Neuronal stem cell (in vitro differentiated cells): ENCODE measurements around the gene FOXF2.

ENCODE experiments used
- DNase-seq: peaks from one replicate; pipeline ENCODE4 v3.0.0-alpha.2; 2013; ENCODE audit warnings: low spot score
- H2AFZ ChIP-seq: one replicate; pipeline ENCODE4 v1.6.1; 2013; ENCODE audit warnings: mild to moderate bottlenecking, low read length, inconsistent platforms
- H2AK5ac ChIP-seq: 2 replicates; pipeline ENCODE4 v1.6.1; 2013; ENCODE audit warnings: low read depth, mild to moderate bottlenecking, inconsistent platforms, low read length, moderate library complexity, mixed read lengths
- H2BK120ac ChIP-seq: 2 replicates; pipeline ENCODE4 v1.6.1; 2013; ENCODE audit warnings: low read depth, mild to moderate bottlenecking, inconsistent platforms, low read length, moderate library complexity, mixed read lengths
- H2BK12ac ChIP-seq: one replicate; pipeline ENCODE4 v1.6.1; 2013; ENCODE audit warnings: low read length, inconsistent platforms
- H2BK15ac ChIP-seq: 2 replicates; pipeline ENCODE4 v1.6.1; 2013; ENCODE audit warnings: mild to moderate bottlenecking, low read length, inconsistent platforms, mixed read lengths
- H2BK5ac ChIP-seq: one replicate; pipeline ENCODE4 v1.6.1; 2013; ENCODE audit warnings: inconsistent platforms, mild to moderate bottlenecking, low read length, moderate library complexity
- H3K14ac ChIP-seq: one replicate; pipeline ENCODE4 v1.6.1; 2013; ENCODE audit warnings: low read length, inconsistent platforms
- H3K18ac ChIP-seq: 2 replicates; pipeline ENCODE4 v1.6.1; 2013; ENCODE audit warnings: low read length, inconsistent platforms
- H3K23ac ChIP-seq: 2 replicates; pipeline ENCODE4 v1.6.1; 2013; ENCODE audit warnings: low read depth, mild to moderate bottlenecking, mixed read lengths, low read length, inconsistent platforms; ENCODE audit not compliant: poor library complexity
- H3K27ac ChIP-seq: replicated peaks from 3 replicates; pipeline ENCODE4 v1.5.1; 2013; ENCODE audit warnings: low read length, inconsistent platforms
- H3K27me3 ChIP-seq, 3 experiments: 2 replicates each; pipeline ENCODE4 v1.6.1; 2013; ENCODE audit warnings: low read length in 3 of 3, mild to moderate bottlenecking in 2 of 3, inconsistent platforms in 1 of 3, low read depth in 1 of 3, mixed read lengths in 1 of 3, moderate library complexity in 1 of 3; ENCODE audit not compliant: control insufficient read depth in 3 of 3, insufficient read depth in 3 of 3
- H3K36me3 ChIP-seq, 2 donors: replicated peaks in 1 of 2; 2 replicates each; pipeline ENCODE4 v1.6.1; 2013; ENCODE audit warnings: low read length in 2 of 2; ENCODE audit not compliant: control insufficient read depth in 2 of 2, insufficient read depth in 2 of 2
- H3K4ac ChIP-seq: 2 replicates; pipeline ENCODE4 v1.6.1; 2013; ENCODE audit warnings: inconsistent platforms, mild to moderate bottlenecking, low read length, moderate library complexity
- H3K4me1 ChIP-seq, 2 donors: 1 replicate in 1 of 2; 2 replicates in 1 of 2; pipeline ENCODE4 v1.6.1; 2013; ENCODE audit warnings: low read length in 2 of 2, low read depth in 1 of 2; ENCODE audit not compliant: control insufficient read depth in 2 of 2, insufficient read depth in 1 of 2
- H3K4me2 ChIP-seq: one replicate; pipeline ENCODE4 v1.6.1; 2013; ENCODE audit warnings: mild to moderate bottlenecking, low read length, inconsistent platforms; ENCODE audit not compliant: insufficient read depth, poor library complexity, severe bottlenecking
- H3K4me3 ChIP-seq, 2 donors: 2 replicates each; pipeline ENCODE4 v1.5.1; 2013; ENCODE audit warnings: low read length in 2 of 2, mild to moderate bottlenecking in 2 of 2, inconsistent platforms in 1 of 2, moderate library complexity in 1 of 2
- H3K79me1 ChIP-seq: one replicate; pipeline ENCODE4 v1.6.1; 2013; ENCODE audit warnings: low read depth, mild to moderate bottlenecking, inconsistent platforms, low read length, moderate library complexity
- H3K9ac ChIP-seq: one replicate; pipeline ENCODE4 v1.6.1; 2013; ENCODE audit warnings: mild to moderate bottlenecking, low read depth, low read length, inconsistent platforms; ENCODE audit not compliant: poor library complexity
- H3K9me3 ChIP-seq, 2 donors: replicated peaks in 1 of 2; 2 replicates each; pipeline versions ENCODE3 to v1.6.1; 2013; ENCODE audit warnings: low read length in 2 of 2, mild to moderate bottlenecking in 2 of 2, inconsistent platforms in 1 of 2, low read depth in 1 of 2, mixed read lengths in 1 of 2, moderate library complexity in 1 of 2; ENCODE audit not compliant: control insufficient read depth in 2 of 2, insufficient read depth in 1 of 2
- H4K8ac ChIP-seq: one replicate; pipeline ENCODE4 v1.6.1; 2013; ENCODE audit warnings: low read depth, mild to moderate bottlenecking, inconsistent platforms, low read length, moderate library complexity
- H4K91ac ChIP-seq: one replicate; pipeline ENCODE4 v1.6.1; 2013; ENCODE audit warnings: low read length, low read depth, mild to moderate bottlenecking, inconsistent platforms; ENCODE audit not compliant: poor library complexity
- WGBS, 2 donors: extraction: QIAGEN DNeasy Blood & Tissue Kit; methylation state at CpG; one replicate each; pipeline ENCODE4 v1.1.7; 2013; ENCODE audit warnings: missing lambda C conversion rate in 2 of 2, mixed read lengths in 1 of 2; ENCODE audit not compliant: insufficient read length in 2 of 2, insufficient replicate concordance in 1 of 2; ENCODE audit errors: extremely low coverage in 2 of 2; 5-methylcytosine and 5-hydroxymethylcytosine counted together

FOXF2 gene

GRCh38 chr6:1395941-1396908 is 6.8 kb downstream of the FOXF2 start:
- H3K9me3 ChIP-seq, result peaks cover 0 to 2% of the 10 kb centered on the region in 2 donors
- no peak overlapping the region for H2BK15ac ChIP-seq
- no peak overlapping the region for H4K8ac ChIP-seq
- no peak overlapping the region for H2BK12ac ChIP-seq
- H3K4me2 ChIP-seq, result no peak overlapping the region
- H2AK5ac ChIP-seq, result no peak overlapping the region
- peak overlapping the region; percentile 21 for H3K23ac ChIP-seq
- H3K4ac ChIP-seq, result no peak overlapping the region
- no peak overlapping the region for H2BK120ac ChIP-seq
- no peaks in the 10 kb centered on the region for H3K79me1 ChIP-seq
- no peak overlapping the region for H3K9ac ChIP-seq
- H3K4me1 ChIP-seq, result peaks cover 4 to 7% of the 10 kb centered on the region in 2 donors
- H4K91ac ChIP-seq, result no peak overlapping the region
- WGBS, 2 donors, result no CpG with 5 or more reads among the region's 15 CpGs
- no peak overlapping the region for H2AFZ ChIP-seq
- no peak overlapping the region for H2BK5ac ChIP-seq
- H3K36me3 ChIP-seq, result no peaks in the 10 kb centered on the region
- peaks cover 38 to 62% (median 52%) of the 10 kb centered on the region in 3 experiments for H3K27me3 ChIP-seq
- no peak overlapping the region for H3K4me3 ChIP-seq
- no peak overlapping the region for H3K18ac ChIP-seq
- no peak overlapping the region for H3K14ac ChIP-seq
- H3K27ac ChIP-seq, result no peak overlapping the region
- no peak for DNase-seq

- peaks cover 0 to 2% of the 10 kb centered on the region in 2 donors for H3K9me3 ChIP-seq
- H4K8ac ChIP-seq, result no peak overlapping the region
- H3K18ac ChIP-seq, result no peak overlapping the region
- no peak overlapping the region for H3K4me2 ChIP-seq
- no peaks in the 10 kb centered on the region for H3K79me1 ChIP-seq
- no peak overlapping the region for H2BK120ac ChIP-seq
- H2AFZ ChIP-seq, result peak overlapping the region; percentile 15
- no peak overlapping the region for H3K27ac ChIP-seq
- H3K4me3 ChIP-seq, result no peak overlapping the region
- H2BK12ac ChIP-seq, result no peak overlapping the region
- peaks cover 29 to 52% (median 42%) of the 10 kb centered on the region in 3 experiments for H3K27me3 ChIP-seq
- H2AK5ac ChIP-seq, result no peak overlapping the region
- no peak overlapping the region for H3K4ac ChIP-seq
- no peak overlapping the region for H3K23ac ChIP-seq
- H3K14ac ChIP-seq, result no peak overlapping the region
- H3K36me3 ChIP-seq, result no peaks in the 10 kb centered on the region
- H3K9ac ChIP-seq, result no peak overlapping the region
- no peak overlapping the region for H2BK15ac ChIP-seq
- DNase-seq, result peak; percentile 72
- no CpG with 5 or more reads among the region's 28 CpGs for WGBS, 2 donors
- peaks cover 4% of the 10 kb centered on the region in 2 donors for H3K4me1 ChIP-seq
- H4K91ac ChIP-seq, result no peak overlapping the region
- H2BK5ac ChIP-seq, result no peak overlapping the region
Observed at GRCh38 chr6:1396952-1397868, 7.8 kb downstream of the FOXF2 start.

- Histone ChIP-seq H3K4ac (no peak overlapping the region), H2BK15ac (no peak overlapping the region), H3K14ac (no peak overlapping the region), H4K91ac (no peak overlapping the region), H3K27ac (no peak overlapping the region), H3K4me1 (peaks cover 1 to 2% of the 10 kb centered on the region in 2 donors), H3K27me3 (peaks cover 10 to 32% (median 22%) of the 10 kb centered on the region in 3 experiments), H3K18ac (no peak overlapping the region), H2BK5ac (no peak overlapping the region), H3K9me3 (peaks cover 0 to 2% of the 10 kb centered on the region in 2 donors), H3K4me2 (no peak overlapping the region), H3K9ac (no peak overlapping the region), H3K23ac (no peak overlapping the region), H3K36me3 (no peaks in the 10 kb centered on the region), H2BK120ac (no peak overlapping the region), H4K8ac (no peak overlapping the region), H2BK12ac (no peak overlapping the region), H3K4me3 (no peak overlapping the region), H2AFZ (no peak overlapping the region), H2AK5ac (no peak overlapping the region), H3K79me1 (no peaks in the 10 kb centered on the region)
- WGBS, 2 donors, result 100% methylated on average over 1 of the region's 3 CpGs; no CpG with 5 or more reads in 1 of the 2 donors
- no peak for DNase-seq
Observed at GRCh38 chr6:1399085-1399780, 9.9 kb downstream of the FOXF2 start.
